ENCODE data around the gene NUTM2A. TPM values are rescaled to one million over a fixed set of nuclear protein-coding genes. Genes with fewer than 3 reads are reported as not detected.
"Not testable (repeated sequence)": the region's sequence is repeated elsewhere in the genome, so short reads cannot be mapped to it uniquely, and the experiment has no call there.

The NUTM2A gene
- total RNA-seq (2014; rRNA removed; shearing (Covaris generic)) = 0.26 and 0.54 TPM in 2 replicates
- polyA plus RNA-seq (2014; cell fraction: nucleus; rRNA removed) = 0.04 and 0.89 TPM in 2 replicates

DNA sequence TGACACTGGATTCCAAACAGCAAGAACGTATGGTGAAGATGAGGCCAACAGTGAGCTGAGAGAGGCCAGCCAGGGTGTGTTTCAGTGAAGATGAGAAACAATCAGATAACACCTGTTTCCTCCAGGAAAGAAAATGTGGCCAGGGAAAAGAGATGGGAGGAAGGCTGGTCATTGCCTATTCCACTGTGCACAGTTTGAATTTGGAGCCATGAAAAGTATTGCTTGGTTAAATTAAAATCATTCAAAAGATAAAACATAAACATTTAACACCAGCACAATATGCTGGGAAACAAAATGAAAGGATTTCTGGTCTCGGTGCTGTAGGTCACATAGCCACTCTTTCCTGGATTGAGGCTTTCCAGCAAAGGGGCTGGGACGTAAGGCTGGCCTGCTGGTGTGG, at the start of gene NUTM2A:
TSS of gene NUTM2A (plus strand) at position 301 of the 400 bp plus-strand sequence. CDS start 383 bp downstream, outside the sequence.
- DNase-seq (ENCODE audit: extremely low read depth, low read depth) = not testable (repeated sequence)

DNA sequence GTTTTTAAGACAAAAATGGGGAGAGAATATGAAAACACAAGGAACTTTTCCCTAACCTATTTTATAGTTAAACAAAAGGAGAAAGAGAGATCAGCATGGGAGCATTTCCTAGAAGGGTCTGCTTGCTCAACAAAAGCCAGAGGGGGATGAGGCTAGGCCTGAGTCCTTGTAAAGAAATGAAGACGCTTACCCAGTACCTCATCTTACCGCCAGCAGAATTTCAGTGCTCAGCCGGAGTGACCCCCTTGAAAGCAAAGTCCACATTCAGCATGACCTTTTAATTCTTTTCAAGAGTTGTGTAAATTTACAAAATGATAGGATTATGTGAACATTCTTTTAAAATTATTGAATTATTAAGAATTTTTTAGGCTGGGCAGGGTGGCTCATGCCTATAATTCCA, 47.7 kb upstream of the NUTM2A start:
- DNase-seq (ENCODE audit: extremely low read depth, low read depth) = not testable (repeated sequence)

- DNase-seq (ENCODE audit: extremely low read depth, low read depth) = not testable (repeated sequence)
Observed at GRCh38 chr10:87184421-87184820, 40.8 kb upstream of the NUTM2A start.

GRCh38 chr10:87186016-87186415, 39.2 kb upstream of the NUTM2A start:
- DNase-seq (ENCODE audit: extremely low read depth, low read depth) = not testable (repeated sequence)

- DNase-seq (ENCODE audit: extremely low read depth, low read depth) = not testable (repeated sequence)
Observed at GRCh38 chr10:87187573-87187972, 37.7 kb upstream of the NUTM2A start.

DNA sequence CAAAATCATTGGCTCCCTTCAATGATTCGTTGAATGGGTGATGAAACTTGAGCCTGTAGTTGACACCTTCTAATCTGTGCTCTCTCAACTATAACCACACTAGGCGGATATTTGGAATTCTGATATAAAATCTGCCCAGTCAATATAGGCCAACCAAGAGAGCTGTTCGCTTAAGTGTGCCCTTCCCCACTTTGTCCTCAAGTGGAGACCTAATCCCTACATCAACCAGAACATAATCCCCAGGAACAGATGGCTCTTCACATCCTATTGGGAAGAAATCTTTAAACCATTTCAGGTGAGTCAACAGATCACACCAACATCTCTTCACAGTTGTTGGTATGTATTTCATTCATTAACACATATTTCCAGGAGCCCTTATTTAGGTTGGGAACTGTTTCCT, 33.4 kb upstream of the NUTM2A start:
- DNase-seq (ENCODE audit: extremely low read depth, low read depth) = not testable (repeated sequence)

DNA sequence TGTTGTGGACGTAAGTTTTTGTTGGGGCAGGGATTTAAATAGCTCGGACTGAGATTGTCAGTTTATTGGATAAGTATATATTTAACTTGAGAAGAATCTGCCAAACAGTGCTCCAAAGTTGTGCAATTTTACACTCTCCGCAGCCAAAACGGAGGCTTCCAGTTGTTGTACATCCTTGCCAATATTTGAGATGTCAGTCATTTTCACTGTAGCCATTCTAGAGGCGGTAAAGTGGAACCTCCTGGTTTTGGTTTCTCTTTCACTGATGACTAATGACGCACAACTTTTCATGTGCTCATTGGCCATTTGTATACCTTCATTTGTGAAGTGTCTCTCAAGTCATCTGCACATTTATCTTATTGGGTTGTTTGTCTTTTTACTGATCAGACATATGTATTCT, 24.3 kb upstream of the NUTM2A start:
- DNase-seq (ENCODE audit: extremely low read depth, low read depth) = peak; percentile 78

- DNase-seq (ENCODE audit: extremely low read depth, low read depth) = not testable (repeated sequence)
Observed at GRCh38 chr10:87204801-87205200, 20.4 kb upstream of the NUTM2A start.

- not testable (repeated sequence) for DNase-seq (ENCODE audit: extremely low read depth, low read depth)
Observed at GRCh38 chr10:87206922-87207321, 18.3 kb upstream of the NUTM2A start.

- DNase-seq (ENCODE audit: extremely low read depth, low read depth) = not testable (repeated sequence)
Observed at GRCh38 chr10:87210309-87210708, 14.9 kb upstream of the NUTM2A start.

DNA sequence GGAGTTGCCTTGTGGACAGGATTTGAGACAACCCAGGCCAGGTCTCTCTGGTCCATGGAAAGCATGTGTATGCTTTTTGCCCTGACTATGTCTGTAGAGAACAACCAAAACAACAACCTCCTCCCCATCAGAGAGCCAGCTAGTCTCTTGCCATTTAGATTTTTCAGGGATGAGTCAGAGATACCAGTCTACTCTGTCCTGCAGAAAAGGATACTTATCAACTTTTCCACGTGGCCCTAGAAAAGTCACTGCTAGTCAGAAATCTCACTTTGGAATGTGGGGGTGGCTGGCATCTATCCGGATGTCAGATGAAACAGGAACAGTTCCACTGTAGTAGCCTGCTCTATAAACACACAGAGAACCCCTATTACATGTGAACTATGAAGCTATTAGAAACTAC, 13.4 kb upstream of the NUTM2A start:
- DNase-seq (ENCODE audit: extremely low read depth, low read depth) = not testable (repeated sequence)

DNA sequence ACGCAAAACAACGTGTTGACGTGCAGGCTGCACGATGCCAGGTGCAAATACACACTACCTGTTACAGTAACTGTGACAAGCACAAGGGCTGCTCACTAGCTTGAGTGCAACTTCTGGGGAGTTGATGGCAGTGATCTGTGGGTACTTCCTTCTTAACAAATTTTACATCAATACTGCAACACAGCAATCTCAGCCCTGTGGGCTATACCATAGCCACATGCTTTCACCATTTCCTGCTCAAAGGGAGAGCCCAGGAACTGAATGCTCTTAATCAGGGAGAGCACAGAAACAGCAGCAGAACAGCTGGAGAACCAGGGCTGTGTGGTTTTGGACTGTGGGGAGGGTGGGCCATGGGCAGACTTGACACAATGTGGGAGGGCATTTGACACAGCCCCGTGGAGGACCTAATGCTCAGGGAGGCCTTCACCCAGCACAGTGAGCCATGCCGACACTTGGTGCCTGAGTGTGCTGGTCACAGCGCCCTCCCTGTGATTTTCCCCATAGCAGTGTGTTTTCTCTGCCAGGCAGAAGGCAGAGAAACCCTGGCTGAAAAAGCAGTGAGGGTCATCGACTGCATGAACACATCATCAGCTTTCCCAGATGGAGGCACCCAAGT, 12.0 kb upstream of the NUTM2A start:
- DNase-seq (ENCODE audit: extremely low read depth, low read depth) = not testable (repeated sequence)

DNA sequence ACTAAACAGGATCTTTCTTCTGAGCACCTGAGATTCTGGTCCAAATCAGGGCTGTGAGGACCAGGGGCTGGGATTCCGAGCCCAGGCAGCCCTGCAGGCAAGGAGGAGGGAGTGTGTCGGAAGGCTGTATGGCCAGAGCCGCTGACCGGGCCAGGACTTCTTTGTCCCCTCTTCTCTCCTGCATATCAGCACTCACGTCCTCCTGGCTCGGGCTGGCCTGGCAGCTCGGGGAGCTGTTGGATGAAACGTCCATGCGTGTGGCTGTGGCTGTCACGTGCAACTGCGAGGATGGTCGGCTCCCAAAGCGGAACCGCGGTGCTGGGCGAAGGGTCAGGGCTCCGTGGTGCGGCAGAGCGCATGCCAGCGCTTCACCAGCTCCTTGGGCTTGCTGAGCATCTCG, 11.4 kb upstream of the NUTM2A start:
- DNase-seq (ENCODE audit: extremely low read depth, low read depth) = not testable (repeated sequence)

GRCh38 chr10:87216120-87216519, 9.1 kb upstream of the NUTM2A start:
- not testable (repeated sequence) for DNase-seq (ENCODE audit: extremely low read depth, low read depth)

DNA sequence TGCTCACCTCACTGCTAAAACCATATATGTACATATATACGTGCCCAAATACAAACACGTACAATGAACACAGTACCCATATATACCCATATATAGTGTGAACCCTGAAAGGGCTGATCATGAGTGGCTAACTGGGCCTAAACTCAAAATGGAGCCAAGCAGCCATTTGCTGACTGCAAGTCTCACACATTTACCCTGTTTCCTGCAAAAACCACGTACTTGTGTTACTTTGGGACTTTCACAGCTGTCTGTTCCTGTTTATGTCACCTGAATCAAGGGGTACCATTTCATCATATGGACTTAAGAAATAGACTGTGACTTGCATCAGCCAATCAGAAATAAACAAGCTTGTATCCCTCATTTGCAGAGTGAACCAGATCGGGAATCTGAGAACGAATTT, 5.9 kb upstream of the NUTM2A start:
- not testable (repeated sequence) for DNase-seq (ENCODE audit: extremely low read depth, low read depth)

DNA sequence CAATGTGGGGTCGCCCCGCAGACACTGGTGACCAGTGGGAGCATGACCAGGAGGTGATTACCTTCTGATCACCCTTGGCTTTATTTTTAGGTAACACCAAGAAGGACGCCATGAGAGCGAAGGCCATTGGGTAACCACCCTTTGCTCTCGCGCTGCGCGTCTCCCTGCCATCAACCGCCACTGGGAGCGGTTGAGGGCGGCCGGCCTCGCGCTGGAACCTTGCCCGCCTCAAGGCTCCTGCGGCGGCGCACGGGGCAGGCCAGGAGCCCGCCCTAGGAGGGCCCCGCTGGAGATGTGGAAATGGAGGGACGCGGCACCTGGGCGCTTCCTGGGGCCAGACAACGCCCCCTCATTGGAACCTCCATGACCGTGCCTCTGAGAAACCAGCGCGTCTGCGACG, 2.5 kb upstream of the NUTM2A start:
- not testable (repeated sequence) for DNase-seq (ENCODE audit: extremely low read depth, low read depth)

DNA sequence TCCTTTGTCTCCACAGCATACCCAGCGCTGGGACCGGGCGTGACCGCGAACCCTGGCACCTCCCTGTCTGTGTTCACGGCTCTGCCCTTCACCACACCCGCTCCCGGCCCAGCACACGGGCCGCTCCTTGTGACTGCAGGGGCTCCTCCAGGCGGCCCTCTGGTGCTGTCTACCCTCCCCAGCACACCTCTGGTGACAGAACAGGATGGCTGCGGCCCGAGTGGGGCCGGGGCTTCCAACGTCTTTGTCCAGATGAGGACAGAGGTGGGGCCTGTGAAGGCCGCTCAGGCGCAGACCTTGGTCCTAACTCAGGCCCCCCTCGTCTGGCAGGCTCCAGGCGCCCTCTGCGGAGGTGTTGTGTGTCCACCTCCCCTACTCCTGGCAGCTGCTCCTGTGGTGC, 3.0 kb downstream of the NUTM2A start:
- DNase-seq (ENCODE audit: extremely low read depth, low read depth) = not testable (repeated sequence)

DNA sequence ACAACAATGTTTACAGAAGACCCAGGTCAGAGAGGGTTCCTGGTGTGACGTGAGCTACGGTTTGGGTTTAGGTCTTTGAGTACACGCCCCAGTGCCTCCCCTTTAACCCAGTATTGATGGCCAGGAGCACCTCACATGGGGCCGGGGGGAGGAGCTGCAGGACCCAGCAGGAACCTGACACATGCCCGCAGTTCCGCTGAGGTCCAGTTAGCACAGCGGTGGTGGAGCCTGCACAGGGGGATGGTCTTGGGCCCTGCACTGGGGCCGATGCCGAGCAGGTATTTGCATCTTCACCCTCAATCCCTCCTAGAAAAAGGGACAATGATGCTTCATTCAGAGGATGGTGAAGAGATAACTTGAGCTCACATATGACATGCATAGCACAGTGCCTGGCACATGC, 4.0 kb downstream of the NUTM2A start:
- not testable (repeated sequence) for DNase-seq (ENCODE audit: extremely low read depth, low read depth)

- not testable (repeated sequence) for DNase-seq (ENCODE audit: extremely low read depth, low read depth)
Observed at GRCh38 chr10:87234854-87235253, 9.6 kb downstream of the NUTM2A start.

GRCh38 chr10:87237244-87237643, 12.0 kb downstream of the NUTM2A start:
- not testable (repeated sequence) for DNase-seq (ENCODE audit: extremely low read depth, low read depth)

- not testable (repeated sequence) for DNase-seq (ENCODE audit: extremely low read depth, low read depth)
Observed at GRCh38 chr10:87239346-87239808, 14.1 kb downstream of the NUTM2A start.

- not testable (repeated sequence) for DNase-seq (ENCODE audit: extremely low read depth, low read depth)
Observed at GRCh38 chr10:87242192-87242591, 16.9 kb downstream of the NUTM2A start.

All from NCI-H460 (cell line).